HEK293T (cell line): Measurements from ENCODE around the gene SLC16A8.
A peak's percentile ranks its signal among the peaks of the same experiment; 100 is the strongest.

Experiments used
- CTCF ChIA-PET: fragments of 350-600 bp; formaldehyde crosslinking; extraction: SDS; loops from one replicate; lab custom pipeline; 2021; ENCODE audit warnings: antibody characterized with exemption, inconsistent platforms; lab: Yijun Ruan, JAX
- POLR2A ChIA-PET: fragments of 350-600 bp; formaldehyde crosslinking; extraction: SDS; loops from one replicate; lab custom pipeline; 2020; ENCODE audit warnings: antibody characterized with exemption, inconsistent platforms; lab: Yijun Ruan, JAX
- DNase-seq: peaks from one replicate; pipeline ENCODE4 v3.0.0; 2012; ENCODE audit warnings: mixed read lengths; ENCODE audit errors: extremely low spot score
- ARNT ChIP-seq: fragments of 450-650 bp; IDR thresholded peaks from 2 replicates; pipeline ENCODE4 v1.6.1; 2017; ENCODE audit warnings: mild to moderate bottlenecking
- BHLHE40 ChIP-seq: fragments of 450-650 bp; IDR thresholded peaks from 2 replicates; pipeline ENCODE4 v1.6.1; 2016; ENCODE audit warnings: mild to moderate bottlenecking, moderate library complexity, borderline replicate concordance
- CTBP1 ChIP-seq: fragments of 450-650 bp; IDR thresholded peaks from 2 replicates; pipeline ENCODE4 v1.6.1; 2016; ENCODE audit warnings: borderline replicate concordance
- ELF4 ChIP-seq: fragments of 450-650 bp; IDR thresholded peaks from 2 replicates; pipeline ENCODE4 v1.6.1; 2017; ENCODE audit warnings: antibody characterized with exemption
- FOXA1 ChIP-seq: fragments of 450-650 bp; IDR thresholded peaks from 2 replicates; pipeline ENCODE4 v1.6.1; 2016; ENCODE audit warnings: mild to moderate bottlenecking
- FOXK2 ChIP-seq: fragments of 450-650 bp; IDR thresholded peaks from 2 replicates; pipeline ENCODE4 v1.6.1; 2016; ENCODE audit warnings: mild to moderate bottlenecking
- FOXM1 ChIP-seq: fragments of 450-650 bp; IDR thresholded peaks from 2 replicates; pipeline ENCODE4 v1.6.1; 2017; ENCODE audit warnings: mild to moderate bottlenecking, borderline replicate concordance
- HDGF ChIP-seq: fragments of 450-650 bp; IDR thresholded peaks from 2 replicates; pipeline ENCODE4 v1.6.1; 2017; ENCODE audit warnings: antibody characterized with exemption, borderline replicate concordance
- L3MBTL2 ChIP-seq: fragments of 450-650 bp; conservative IDR thresholded peaks from 2 replicates; pipeline ENCODE4 v1.6.1; 2016; ENCODE audit warnings: mild to moderate bottlenecking
- LEF1 ChIP-seq: fragments of 450-650 bp; IDR thresholded peaks from 2 replicates; pipeline ENCODE4 v1.6.1; 2017; ENCODE audit warnings: mild to moderate bottlenecking, borderline replicate concordance
- NFRKB ChIP-seq: fragments of 450-650 bp; IDR thresholded peaks from 2 replicates; pipeline ENCODE4 v1.6.1; 2016; ENCODE audit warnings: mild to moderate bottlenecking, moderate library complexity
- PKNOX1 ChIP-seq: fragments of 450-650 bp; IDR thresholded peaks from 2 replicates; pipeline ENCODE4 v1.6.1; 2016
- SP1 ChIP-seq: fragments of 450-650 bp; IDR thresholded peaks from 2 replicates; pipeline ENCODE4 v1.6.1; 2017
- SUZ12 ChIP-seq: fragments of 450-650 bp; IDR thresholded peaks from 2 replicates; pipeline ENCODE4 v1.6.1; 2016; ENCODE audit warnings: mild to moderate bottlenecking
- TARDBP ChIP-seq: fragments of 450-650 bp; IDR thresholded peaks from 2 replicates; pipeline ENCODE4 v1.6.1; 2016
- ZNF384 ChIP-seq: fragments of 450-650 bp; IDR thresholded peaks from 2 replicates; pipeline ENCODE4 v1.6.1; 2016

Gene SLC16A8

GRCh38 chr22:38035530-38035885 is 48.5 kb downstream of the SLC16A8 start:
- no peak for TF ChIP-seq NFRKB
- DNase-seq = no peak
- ChIA-PET CTCF (interaction anchor here (2.9 kb wide), 1 partner anchor 17 kb away, joined by 10 read pairs; no protein-coding TSS in a partner anchor), POLR2A (no interaction called here)

DNA sequence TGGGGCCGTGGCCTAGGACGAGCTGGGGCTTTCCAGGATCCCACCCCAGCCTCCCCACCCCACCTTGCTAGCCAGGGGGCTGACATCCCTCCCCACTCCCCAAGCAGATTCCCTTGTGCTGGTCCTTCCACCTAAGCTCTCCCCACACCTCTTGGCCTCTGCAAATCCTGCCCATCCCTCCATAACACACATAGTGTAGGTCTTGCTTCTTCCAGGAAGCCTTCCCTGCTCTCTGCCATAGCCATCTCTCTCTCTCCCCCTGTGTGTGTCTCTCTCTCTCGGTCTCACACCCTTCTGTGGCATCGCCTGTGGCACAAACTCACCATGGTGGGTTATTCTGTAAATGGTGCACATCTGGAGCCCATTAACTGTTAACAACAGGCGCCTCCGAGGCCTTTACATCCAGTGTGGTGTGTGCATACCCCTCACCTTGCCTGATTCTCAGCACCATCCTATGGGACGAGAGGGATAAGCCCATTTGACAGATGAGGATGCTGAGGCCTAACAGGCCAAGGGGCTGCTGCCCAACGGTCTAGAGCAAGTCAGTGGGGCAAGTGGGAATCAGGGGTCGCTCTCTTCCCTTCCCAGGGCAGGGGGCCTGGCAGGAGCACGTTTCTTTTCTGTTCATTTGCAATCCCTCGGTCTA is 49.0 kb downstream of the SLC16A8 start:
- no peak for DNase-seq
- TF ChIP-seq BHLHE40 (no peak), FOXK2 (no peak), FOXM1 (no peak), LEF1 (no peak), SUZ12 (no peak), SP1 (no peak), NFRKB (no peak), ARNT (no peak)
- POLR2A ChIA-PET = no interaction called here
- CTCF ChIA-PET = interaction anchor here (0.6 to 2.9 kb wide), 3 partner anchors 13 to 42 kb away, joined by 3 to 10 read pairs (median 3); no protein-coding TSS in a partner anchor

DNA sequence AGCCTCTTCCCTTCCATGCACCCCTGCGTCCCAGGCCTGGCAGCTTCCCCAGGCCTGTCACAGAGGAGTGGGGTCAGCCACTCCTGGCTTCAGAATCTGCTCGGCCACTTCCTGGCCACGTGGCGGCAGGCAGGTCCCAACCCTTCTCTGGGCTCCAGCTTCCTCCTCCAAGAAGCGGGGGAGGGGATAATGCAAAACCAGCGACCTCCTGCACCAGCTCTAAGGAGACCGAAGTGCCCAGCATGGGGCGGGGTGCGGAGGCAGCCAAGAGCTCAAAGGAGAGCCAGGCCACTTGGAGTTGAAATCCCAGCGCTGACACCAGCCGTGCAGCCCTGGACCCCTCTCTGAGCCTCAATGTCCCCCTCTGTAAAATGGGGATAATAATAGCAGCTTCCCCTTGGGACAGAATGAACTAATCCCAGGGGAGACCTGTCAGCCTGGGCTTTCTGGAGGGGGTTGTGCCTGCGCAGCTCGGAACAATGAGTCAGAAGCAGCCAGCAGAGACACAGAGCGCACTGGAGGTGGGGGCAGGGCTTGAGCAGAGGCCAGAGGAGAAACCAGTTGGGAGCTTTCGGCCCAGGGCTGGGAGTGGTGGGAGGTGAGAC is 49.6 kb downstream of the SLC16A8 start:
- TF ChIP-seq SP1 (no peak), LEF1 (peak; percentile 59; the same call in 1 of the 2 replicates), FOXK2 (no peak), L3MBTL2 (no peak; the same call in 1 of the 2 replicates), NFRKB (no peak), HDGF (peak; percentile 48; the same call in 1 of the 2 replicates), FOXM1 (0 out of 2 replicates have a peak, but pooled peaks have one; percentile 52)
- DNase-seq = peak; percentile 63
- ChIA-PET CTCF (interaction anchor here (2.9 kb wide), 1 partner anchor 18 kb away, joined by 10 read pairs; no protein-coding TSS in a partner anchor), POLR2A (no interaction called here)

GRCh38 chr22:38033522-38034277 is 50.3 kb downstream of the SLC16A8 start:
- no peak for DNase-seq
- TF ChIP-seq PKNOX1 = no peak
- no peak for TF ChIP-seq L3MBTL2
- TF ChIP-seq FOXA1 = no peak
- no peak for TF ChIP-seq CTBP1
- TF ChIP-seq ARNT = no peak
- no peak for TF ChIP-seq FOXK2
- TF ChIP-seq BHLHE40 = no peak
- TF ChIP-seq NFRKB = no peak
- POLR2A ChIA-PET = no interaction called here
- CTCF ChIA-PET = interaction anchor here (0.6 to 2.9 kb wide), 2 partner anchors 19 to 292 kb away, joined by 3 to 10 read pairs; no protein-coding TSS in a partner anchor

GRCh38 chr22:38032681-38033521 is 51.1 kb downstream of the SLC16A8 start:
- TF ChIP-seq SUZ12 (no peak), L3MBTL2 (no peak), PKNOX1 (peak; percentile 88), LEF1 (0 out of 2 replicates have a peak, but pooled peaks have one; percentile 53), ELF4 (no peak)
- DNase-seq = no peak
- CTCF ChIA-PET = interaction anchor here (0.6 to 2.9 kb wide), 4 partner anchors 19 to 372 kb away, joined by 3 to 10 read pairs (median 6); no protein-coding TSS in a partner anchor
- POLR2A ChIA-PET = interaction anchor here (0.9 to 1.0 kb wide), 2 partner anchors 79 to 228 kb away, joined by 3 to 5 read pairs; partner anchors contain the start of genes C22orf23 and POLR2F

GRCh38 chr22:38031491-38031890 is 52.5 kb downstream of the SLC16A8 start:
- TF ChIP-seq BHLHE40 (no peak), SP1 (no peak), FOXM1 (no peak), NFRKB (no peak), CTBP1 (no peak), ZNF384 (no peak), FOXK2 (no peak), TARDBP (no peak), SUZ12 (no peak), LEF1 (no peak)
- CTCF ChIA-PET = interaction anchor here (2.4 kb wide), 1 partner anchor 21 kb away, joined by 9 read pairs; no protein-coding TSS in a partner anchor
- DNase-seq = no peak
- POLR2A ChIA-PET = no interaction called here
